Putamen (tissue), 1 donor: ENCODE results near the gene MTMR11.
"Not testable (repeated sequence)": the region's sequence is repeated elsewhere in the genome, so short reads cannot be mapped to it uniquely, and the experiment has no call there.

Source experiments
- DNase-seq: peaks from one replicate; pipeline ENCODE4 v3.0.0-alpha.2; 2016; ENCODE audit warnings: low spot score

Gene MTMR11

GRCh38 chr1:149936170-149936991, at the start of gene MTMR11:
Gene MTMR11, minus strand, starts transcription at chr1:149936879. Its CDS starts 232 bp downstream, at chr1:149936647.
- DNase-seq: no peak

GRCh38 chr1:149979972-149980540, 43.4 kb upstream of the MTMR11 start:
- DNase-seq: no peak

GRCh38 chr1:149979245-149979971, 42.7 kb upstream of the MTMR11 start:
- DNase-seq: no peak

- no peak for DNase-seq
Observed at GRCh38 chr1:149978547-149979023, 41.9 kb upstream of the MTMR11 start.

GRCh38 chr1:149977345-149977744, 40.7 kb upstream of the MTMR11 start:
- DNase-seq: no peak

- DNase-seq: no peak
Observed at GRCh38 chr1:149972547-149972946, 35.9 kb upstream of the MTMR11 start.

- no peak for DNase-seq
Observed at GRCh38 chr1:149967646-149968045, 31.0 kb upstream of the MTMR11 start.

- DNase-seq: no peak
Observed at GRCh38 chr1:149967041-149967440, 30.4 kb upstream of the MTMR11 start.

- no peak for DNase-seq
Observed at GRCh38 chr1:149966405-149966804, 29.7 kb upstream of the MTMR11 start.

- DNase-seq: no peak
Observed at GRCh38 chr1:149965440-149965839, 28.8 kb upstream of the MTMR11 start.

GRCh38 chr1:149963358-149963757, 26.7 kb upstream of the MTMR11 start:
- no peak for DNase-seq

GRCh38 chr1:149962736-149963135, 26.1 kb upstream of the MTMR11 start:
- DNase-seq: no peak

- peak; percentile 79 for DNase-seq
Observed at GRCh38 chr1:149962039-149962647, 25.5 kb upstream of the MTMR11 start.

- not testable (repeated sequence) for DNase-seq
Observed at GRCh38 chr1:149957548-149957947, 20.9 kb upstream of the MTMR11 start.

- no peak for DNase-seq
Observed at GRCh38 chr1:149949911-149950310, 13.2 kb upstream of the MTMR11 start.

- no peak for DNase-seq
Observed at GRCh38 chr1:149945206-149945605, 8.5 kb upstream of the MTMR11 start.

- no peak for DNase-seq
Observed at GRCh38 chr1:149942885-149943284, 6.2 kb upstream of the MTMR11 start.

GRCh38 chr1:149942207-149942606, 5.5 kb upstream of the MTMR11 start:
- no peak for DNase-seq

- no peak for DNase-seq
Observed at GRCh38 chr1:149940427-149940826, 3.7 kb upstream of the MTMR11 start.

- DNase-seq: not testable (repeated sequence)
Observed at GRCh38 chr1:149938668-149939003, 2.0 kb upstream of the MTMR11 start.

GRCh38 chr1:149937759-149938158, 1.1 kb upstream of the MTMR11 start:
- DNase-seq: no peak

GRCh38 chr1:149936992-149937705, 470 bp upstream of the MTMR11 start:
- DNase-seq: no peak
